K562 (cell line): ENCODE data around the gene TBC1D1. TPM values are rescaled to one million over a fixed set of nuclear protein-coding genes. Genes with fewer than 3 reads are reported as not detected.

Experiments used
- ATAC-seq: fragments of 200-7000 bp; cut with Tn5 transposase; 3 replicates; pipeline ENCODE4 v1.9.1; 2020; ENCODE audit warnings: moderate library complexity
- BruUV-seq: library from RNA; stranded (reverse); fragments of 400-500 nt; replicated peaks from 2 replicates; lab custom pipeline; 2021; lab: Mats Ljungman, UMichigan
- CTCF ChIA-PET: fragments of 300-600 bp; formaldehyde crosslinking; extraction: SDS; loops from one replicate; lab custom pipeline; 2021; ENCODE audit warnings: low intra/inter-chr PET ratio; lab: Yijun Ruan, JAX
- POLR2A ChIA-PET: fragments of 300-600, 350-650 bp; sonication (Branson Sonifier 250); formaldehyde crosslinking; extraction: SDS; loops from one replicate; lab custom pipeline; 2021; ENCODE audit warnings: antibody characterized with exemption, inconsistent platforms; lab: Yijun Ruan, JAX
- DNase-seq, 4 experiments: peaks; one replicate each; pipeline versions ENCODE4 v3.0.0 to v3.0.0-alpha.2; 2011 to 2018; ENCODE audit warnings: low spot score in 3 of 4, mixed read lengths in 3 of 4; ENCODE audit errors: extremely low read depth in 1 of 4
- FAIRE-seq: peaks from 2 replicates; lab custom pipeline; 2011; peaks lifted over from hg19 to GRCh38; lab: Jason Lieb, UNC
- H2AFZ ChIP-seq: 2 replicates; pipeline ENCODE4 v1.6.0; 2011; ENCODE audit warnings: low read depth, low read length, control low read depth, inconsistent platforms
- H3K27ac ChIP-seq: fragments of 200-600 bp; 3 replicates; pipeline ENCODE4 v1.8.0; 2011; ENCODE audit warnings: low read depth, mild to moderate bottlenecking, control low read depth, inconsistent platforms, low read length, moderate library complexity, mixed read lengths; ENCODE audit errors: extremely low read depth
- H3K27me3 ChIP-seq, 2 experiments: fragments of 300-600 bp in 1 of 2; 2 replicates in 1 of 2; 3 replicates in 1 of 2; pipeline versions ENCODE4 v1.6.0 to v1.8.0; 2011; ENCODE audit warnings: inconsistent platforms in 2 of 2, low read length in 2 of 2, mild to moderate bottlenecking in 1 of 2, mixed read lengths in 1 of 2, moderate library complexity in 1 of 2; ENCODE audit not compliant: control insufficient read depth in 2 of 2, insufficient read depth in 2 of 2
- H3K36me3 ChIP-seq: fragments of 300-600 bp; 3 replicates; pipeline ENCODE4 v1.8.0; 2011; ENCODE audit warnings: mild to moderate bottlenecking, low read length, inconsistent platforms; ENCODE audit not compliant: control insufficient read depth, insufficient read depth
- H3K4me1 ChIP-seq, 2 experiments: fragments of 200-600 bp in 1 of 2; replicated peaks in 1 of 2; 2 replicates in 1 of 2; 3 replicates in 1 of 2; pipeline versions ENCODE4 v1.5.1 to v1.8.0; 2011; ENCODE audit warnings: inconsistent platforms in 2 of 2, low read length in 2 of 2, mild to moderate bottlenecking in 1 of 2, mixed read lengths in 1 of 2, moderate library complexity in 1 of 2; ENCODE audit not compliant: control insufficient read depth in 2 of 2, insufficient read depth in 2 of 2
- H3K4me2 ChIP-seq: 2 replicates; pipeline ENCODE4 v1.6.1; 2011; ENCODE audit warnings: low read length, control low read depth, inconsistent platforms, mixed read lengths; ENCODE audit not compliant: insufficient read depth
- H3K4me3 ChIP-seq: fragments of 200-600 bp; sonication (generic), shearing (Covaris generic); 2 replicates; pipeline ENCODE4 v1.5.1; 2016; ENCODE audit warnings: control low read depth, inconsistent platforms
- H3K79me2 ChIP-seq: fragments of 200-600 bp; 3 replicates; pipeline ENCODE4 v1.8.0; 2011; ENCODE audit warnings: low read length, inconsistent platforms; ENCODE audit not compliant: control insufficient read depth, insufficient read depth
- H3K9ac ChIP-seq, 2 experiments: 2 replicates each; pipeline versions ENCODE4 v1.6.0 to v1.6.1; 2011; ENCODE audit warnings: low read depth in 2 of 2, low read length in 2 of 2, control low read depth in 1 of 2, inconsistent platforms in 1 of 2, mild to moderate bottlenecking in 1 of 2, mixed read lengths in 1 of 2; ENCODE audit not compliant: insufficient read depth in 1 of 2
- H3K9me1 ChIP-seq: one replicate; pipeline ENCODE4 v1.6.0; 2011; ENCODE audit warnings: inconsistent platforms, mild to moderate bottlenecking, low read length, moderate library complexity; ENCODE audit not compliant: control insufficient read depth, insufficient read depth
- H3K9me3 ChIP-seq: replicated peaks from 2 replicates; pipeline ENCODE4 v1.5.1; 2011; ENCODE audit warnings: low read depth, low read length, inconsistent platforms; ENCODE audit not compliant: control insufficient read depth, insufficient read depth
- H4K20me1 ChIP-seq: replicated peaks from 2 replicates; pipeline ENCODE4 v1.6.1; 2011; ENCODE audit warnings: low read length, inconsistent platforms, mixed read lengths; ENCODE audit not compliant: control insufficient read depth, insufficient read depth
- GABPB2 ChIP-seq: fragments of 250-450 bp; sonication (Bioruptor Pico); conservative IDR thresholded peaks from 2 replicates; pipeline ENCODE4 v1.5.1; 2021; ENCODE audit warnings: mild to moderate bottlenecking
- JUND ChIP-seq, 2 experiments: IDR thresholded peaks; 2 replicates in 1 of 2; 3 replicates in 1 of 2; pipeline ENCODE4 v1.6.1; 2011; ENCODE audit warnings: borderline replicate concordance in 2 of 2, low read depth in 2 of 2, low read length in 2 of 2, improper control_type of control experiment in 1 of 2, missing biosample characterization in 1 of 2, missing genetic modification characterization in 1 of 2, missing genetic modification reagents in 1 of 2
- PYGO2 ChIP-seq: fragments of 450-650 bp; IDR thresholded peaks from 2 replicates; pipeline ENCODE4 v1.6.1; 2016; ENCODE audit warnings: mild to moderate bottlenecking, missing genetic modification characterization, moderate library complexity, missing compliant biosample characterization
- RNF2 ChIP-seq: sonication (generic); IDR thresholded peaks from 2 replicates; pipeline ENCODE4 v1.6.1; 2016
- SMAD1 ChIP-seq: fragments of 150-350 bp; IDR thresholded peaks from 2 replicates; pipeline ENCODE4 v1.6.1; 2014; ENCODE audit warnings: low read length, low read depth; ENCODE audit not compliant: partially characterized antibody
- ZNF551 ChIP-seq: fragments of 250-450 bp; sonication (Bioruptor Pico); IDR thresholded peaks from 2 replicates; pipeline ENCODE4 v1.5.0; 2021; ENCODE audit warnings: mild to moderate bottlenecking, moderate library complexity
- WGBS: fragments of 100-300 bp; shearing (Covaris generic); methylation state at CpG from one replicate; pipeline ENCODE4 v1.1.6; 2016; ENCODE audit warnings: low coverage, mixed read lengths; ENCODE audit not compliant: insufficient coverage; ENCODE audit errors: missing lambda C conversion rate; 5-methylcytosine and 5-hydroxymethylcytosine counted together
- in situ Hi-C: fragments of 300-500 bp; cut with MboI; formaldehyde crosslinking; loops from 4 replicates; pipeline ENCODE4 v1.15.0; 2018; ENCODE audit warnings: inconsistent platforms, mixed read lengths
- intact Hi-C: fragments of 100-400 bp; cut with micrococcal nuclease; formaldehyde crosslinking; loops from 2 replicates; pipeline ENCODE4 v1.14.2; 2022
- polyA plus RNA-seq, 8 experiments: library from polyadenylated mRNA; depleted of rRNA in 4 of 8; stranded (reverse) in 5 of 8; unstranded in 3 of 8; fragments of >200 nt; fragmentation: Nextera tagmentation in 2 of 8; fragmentation: Illumina TruSeq in 1 of 8; extraction: Ambion mirVana in 2 of 8; extraction: Trizol in 1 of 8; gene quantifications; 2 replicates each; pipeline versions ENCODE4 v1.2.1 to v1.2.3, GENCODE V29; 2011 to 2014; ENCODE audit warnings: inconsistent platforms in 1 of 8, missing spikeins in 1 of 8
- total RNA-seq, 7 experiments: library from RNA; depleted of rRNA in 6 of 7; stranded (reverse); fragments of >200 nt in 6 of 7; fragmentation: Illumina TruSeq in 2 of 7; extraction: Trizol in 2 of 7; gene quantifications; 2 replicates each; pipeline versions ENCODE4 v1.2.1 to v1.2.3, GENCODE V29; 2011 to 2021; ENCODE audit warnings: low replicate concordance in 1 of 7
- TF ChIP-seq, protein P1 (sequence below): sonication (generic); formaldehyde crosslinking; IDR thresholded peaks from 2 replicates; pipeline ENCODE4 v1.8.1; 2022; ENCODE audit warnings: missing genetic modification reagents

Gene TBC1D1
- total and polyA plus RNA-seq, 9 of the 15 experiments (the other 6 are each of a cell fraction or from before 2014, with no cell fraction given), result 0.59 to 14.2 (median 8.8) TPM

DNA sequence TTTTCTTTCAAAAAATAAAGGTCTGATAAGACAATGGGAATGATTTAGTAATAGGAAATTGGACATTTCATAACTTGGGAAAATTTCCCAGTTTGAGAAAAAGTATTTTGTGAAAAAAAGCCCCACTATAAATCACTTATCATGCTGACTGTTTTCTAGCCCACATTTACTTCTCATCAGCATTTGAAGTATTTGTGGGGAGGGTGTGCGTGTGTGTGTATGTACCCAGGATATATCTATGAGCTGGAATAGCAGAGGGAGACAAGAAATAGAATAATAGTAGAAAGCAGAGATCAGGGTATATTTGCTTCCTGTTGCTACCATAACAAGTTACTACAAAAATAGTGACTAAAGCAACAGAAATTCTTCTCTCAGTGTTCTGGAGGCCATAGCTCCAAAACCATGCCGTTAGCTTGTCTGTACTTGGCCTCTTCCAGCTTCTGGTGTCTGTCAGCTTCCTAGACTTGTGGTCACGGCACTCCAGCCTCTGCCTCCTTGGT, 209.1 kb downstream of the TBC1D1 start:
- Histone ChIP-seq H3K4me1 (no peaks in the 10 kb centered on the region), H3K9me1 (no peaks in the 10 kb centered on the region), H3K27me3 (peaks cover 2 to 11% of the 10 kb centered on the region in 2 experiments; a peak in 4 of 5 replicates), H3K4me3 (no peak overlapping the region), H3K9ac (no peak overlapping the region), H3K4me2 (no peak overlapping the region), H2AFZ (no peak overlapping the region), H3K27ac (no peak overlapping the region), H3K36me3 (no peaks in the 10 kb centered on the region), H4K20me1 (no peaks in the 10 kb centered on the region), H3K9me3 (no peaks in the 10 kb centered on the region), H3K79me2 (no peaks in the 10 kb centered on the region)
- BruUV-seq, result no TSS peak
- TF ChIP-seq PYGO2 (tag), result no peak
- no peak for TF ChIP-seq GABPB2 (CRISPR knock-in tag)
- no peak for TF ChIP-seq ZNF551 (CRISPR knock-in tag)
- no peak for TF ChIP-seq JUND (IDR thresholded peaks at IDR 0.05; ENCODE audit: borderline replicate concordance, low read depth, low read length)
- no peak for TF ChIP-seq JUND (tag; IDR thresholded peaks at IDR 0.05; ENCODE audit: borderline replicate concordance, low read depth, low read length)
- no peak for TF ChIP-seq SMAD1
- no peak for TF ChIP-seq RNF2
- TF ChIP-seq, protein P1, sequence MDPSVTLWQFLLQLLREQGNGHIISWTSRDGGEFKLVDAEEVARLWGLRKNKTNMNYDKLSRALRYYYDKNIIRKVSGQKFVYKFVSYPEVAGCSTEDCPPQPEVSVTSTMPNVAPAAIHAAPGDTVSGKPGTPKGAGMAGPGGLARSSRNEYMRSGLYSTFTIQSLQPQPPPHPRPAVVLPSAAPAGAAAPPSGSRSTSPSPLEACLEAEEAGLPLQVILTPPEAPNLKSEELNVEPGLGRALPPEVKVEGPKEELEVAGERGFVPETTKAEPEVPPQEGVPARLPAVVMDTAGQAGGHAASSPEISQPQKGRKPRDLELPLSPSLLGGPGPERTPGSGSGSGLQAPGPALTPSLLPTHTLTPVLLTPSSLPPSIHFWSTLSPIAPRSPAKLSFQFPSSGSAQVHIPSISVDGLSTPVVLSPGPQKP (CRISPR knock-in tag), result no peak
- ATAC-seq (no peak), DNase-seq (no peak), FAIRE-seq (no peak)
- intact Hi-C loops (no loop called here), in situ Hi-C loops (no loop called here)
- ChIA-PET POLR2A (interaction anchor here (0.6 to 0.7 kb wide), 2 partner anchors 9 to 31 kb away, joined by 3 to 4 read pairs; no protein-coding TSS in a partner anchor), CTCF (no interaction called here)
- 8% methylated on average over 3 of the region's 3 CpGs for WGBS
